Measurements from ENCODE around the gene CS. TPM values are rescaled to one million over a fixed set of nuclear protein-coding genes. Genes with fewer than 3 reads are reported as not detected.

Gene CS
- total and polyA plus RNA-seq, 4 donors: 43.1 to 204 (median 94.3) TPM

GRCh38 chr12:56253091-56253490 lies 47.0 kb downstream of the CS start:
- Histone ChIP-seq H3K9me3 (ENCODE audit: control insufficient read depth in 4 of 4, insufficient read depth in 3 of 4, low read length in 3 of 4) (no peaks in the 10 kb centered on the region), H3K36me3 (ENCODE audit: control insufficient read depth in 4 of 4, insufficient read depth in 4 of 4, low read length in 4 of 4) (peaks cover 25 to 58% (median 51%) of the 10 kb centered on the region in 4 donors), H3K27me3 (ENCODE audit: control insufficient read depth in 3 of 3, insufficient read depth in 3 of 3, low read length in 2 of 3) (no peaks in the 10 kb centered on the region), H3K9ac (ENCODE audit: insufficient read depth in 1 of 2, low read length in 2 of 2) (no peak overlapping the region), H3K4me3 (no peak overlapping the region), H3K27ac (ENCODE audit: low read depth in 1 of 2, low read length in 1 of 2) (no peak overlapping the region), H3K4me1 (ENCODE audit: control insufficient read depth in 5 of 5, insufficient read depth in 5 of 5, low read length in 5 of 5) (peaks cover 0 to 14% (median 8%) of the 10 kb centered on the region in 5 donors)
- WGBS, 2 donors: 95 to 99% methylated on average over 11 of the region's 11 CpGs
- TF ChIP-seq, protein P1, sequence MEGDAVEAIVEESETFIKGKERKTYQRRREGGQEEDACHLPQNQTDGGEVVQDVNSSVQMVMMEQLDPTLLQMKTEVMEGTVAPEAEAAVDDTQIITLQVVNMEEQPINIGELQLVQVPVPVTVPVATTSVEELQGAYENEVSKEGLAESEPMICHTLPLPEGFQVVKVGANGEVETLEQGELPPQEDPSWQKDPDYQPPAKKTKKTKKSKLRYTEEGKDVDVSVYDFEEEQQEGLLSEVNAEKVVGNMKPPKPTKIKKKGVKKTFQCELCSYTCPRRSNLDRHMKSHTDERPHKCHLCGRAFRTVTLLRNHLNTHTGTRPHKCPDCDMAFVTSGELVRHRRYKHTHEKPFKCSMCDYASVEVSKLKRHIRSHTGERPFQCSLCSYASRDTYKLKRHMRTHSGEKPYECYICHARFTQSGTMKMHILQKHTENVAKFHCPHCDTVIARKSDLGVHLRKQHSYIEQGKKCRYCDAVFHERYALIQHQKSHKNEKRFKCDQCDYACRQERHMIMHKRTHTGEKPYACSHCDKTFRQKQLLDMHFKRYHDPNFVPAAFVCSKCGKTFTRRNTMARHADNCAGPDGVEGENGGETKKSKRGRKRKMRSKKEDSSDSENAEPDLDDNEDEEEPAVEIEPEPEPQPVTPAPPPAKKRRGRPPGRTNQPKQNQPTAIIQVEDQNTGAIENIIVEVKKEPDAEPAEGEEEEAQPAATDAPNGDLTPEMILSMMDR (IDR thresholded peaks at IDR 0.05; ENCODE audit: control extremely low read depth, extremely low read depth): no peak
- DNase-seq (no peak), ATAC-seq (ENCODE audit: insufficient read depth, low FRiP score) (no peak)

GRCh38 chr12:56252649-56253048 lies 47.5 kb downstream of the CS start:
- Histone ChIP-seq H3K4me3 (no peak overlapping the region), H3K27me3 (ENCODE audit: control insufficient read depth in 3 of 3, insufficient read depth in 3 of 3, low read length in 2 of 3) (no peaks in the 10 kb centered on the region), H3K27ac (ENCODE audit: low read depth in 1 of 2, low read length in 1 of 2) (no peak overlapping the region), H3K4me1 (ENCODE audit: control insufficient read depth in 5 of 5, insufficient read depth in 5 of 5, low read length in 5 of 5) (peaks cover 0 to 14% (median 8%) of the 10 kb centered on the region in 5 donors), H3K36me3 (ENCODE audit: control insufficient read depth in 4 of 4, insufficient read depth in 4 of 4, low read length in 4 of 4) (peaks cover 25 to 60% (median 54%) of the 10 kb centered on the region in 4 donors), H3K9ac (ENCODE audit: insufficient read depth in 1 of 2, low read length in 2 of 2) (no peak overlapping the region), H3K9me3 (ENCODE audit: control insufficient read depth in 4 of 4, insufficient read depth in 3 of 4, low read length in 3 of 4) (no peaks in the 10 kb centered on the region)
- TF ChIP-seq, protein P1 (IDR thresholded peaks at IDR 0.05; ENCODE audit: control extremely low read depth, extremely low read depth): no peak
- DNase-seq (no peak), ATAC-seq (ENCODE audit: insufficient read depth, low FRiP score) (no peak)
- WGBS, 2 donors: 98% methylated on average over 3 of the region's 3 CpGs

GRCh38 chr12:56248711-56249110 lies 51.4 kb downstream of the CS start:
- H3K9me3 ChIP-seq (ENCODE audit: control insufficient read depth in 4 of 4, insufficient read depth in 3 of 4, low read length in 3 of 4): no peaks in the 10 kb centered on the region
- no peak for DNase-seq
- no peak for ATAC-seq (ENCODE audit: insufficient read depth, low FRiP score)

More at GRCh38 chr12:56248711-56249110, 51.4 kb downstream of the CS start:
- no peak overlapping the region for H3K9ac ChIP-seq (ENCODE audit: insufficient read depth in 1 of 2, low read length in 2 of 2)
- 94 to 96% methylated on average over 8 of the region's 8 CpGs for WGBS, 2 donors
- H3K4me3 ChIP-seq: no peak overlapping the region
- H3K36me3 ChIP-seq (ENCODE audit: control insufficient read depth in 4 of 4, insufficient read depth in 4 of 4, low read length in 4 of 4): peaks cover 37 to 60% (median 52%) of the 10 kb centered on the region in 4 donors
- H3K27me3 ChIP-seq (ENCODE audit: control insufficient read depth in 3 of 3, insufficient read depth in 3 of 3, low read length in 2 of 3): no peaks in the 10 kb centered on the region
- TF ChIP-seq, protein P1 (IDR thresholded peaks at IDR 0.05; ENCODE audit: control extremely low read depth, extremely low read depth): no peak
- H3K27ac ChIP-seq (ENCODE audit: low read depth in 1 of 2, low read length in 1 of 2): no peak overlapping the region
- peaks cover 0 to 5% (median 0%) of the 10 kb centered on the region in 5 donors for H3K4me1 ChIP-seq (ENCODE audit: control insufficient read depth in 5 of 5, insufficient read depth in 5 of 5, low read length in 5 of 5)

All from lung (tissue), 12 donors.